Esophagus squamous epithelium (tissue), 5 donors: ENCODE measurements around the gene LRRC3C. TPM values are rescaled to one million over a fixed set of nuclear protein-coding genes. Genes with fewer than 3 reads are reported as not detected.
A peak's percentile ranks its signal among the peaks of the same experiment; 100 is the strongest.

ENCODE experiments used
- DNase-seq: peaks from one replicate; lab custom pipeline; 2025; lab: John Stamatoyannopoulos, UW
- H3K27ac ChIP-seq, 4 donors: fragments of 200-600 bp; sonication (generic); one replicate each; pipeline ENCODE4 v1.5.1; 2016 to 2019; ENCODE audit warnings: mild to moderate bottlenecking in 1 of 4
- H3K27me3 ChIP-seq, 4 donors: fragments of 200-600 bp; sonication (generic); 1 replicate in 3 of 4; 2 replicates in 1 of 4; pipeline versions ENCODE4 v1.5.1 to v1.6.0; 2017 to 2021; ENCODE audit warnings: antibody characterized with exemption in 1 of 4
- H3K36me3 ChIP-seq, 3 donors: fragments of 200-600 bp; sonication (generic); one replicate each; pipeline ENCODE4 v1.5.1; 2016 to 2019
- H3K4me1 ChIP-seq, 3 donors: fragments of 200-600 bp; sonication (generic); one replicate each; pipeline ENCODE4 v1.5.1; 2017 to 2019
- H3K4me3 ChIP-seq, 4 donors: fragments of 200-600 bp; sonication (generic); 1 replicate in 3 of 4; 2 replicates in 1 of 4; pipeline ENCODE4 v1.5.1; 2016 to 2019; ENCODE audit warnings: mild to moderate bottlenecking in 2 of 4, moderate library complexity in 1 of 4
- H3K9me3 ChIP-seq, 3 donors: fragments of 200-600 bp; sonication (generic); one replicate each; pipeline ENCODE4 v1.5.1; 2016 to 2019
- CTCF ChIP-seq, 6 experiments: fragments of 450-650 bp in 4 of 6; fragments of 200-600 bp in 2 of 6; sonication (generic) in 2 of 6; IDR thresholded peaks; one replicate each; pipeline ENCODE4 v1.5.1; 2016 to 2019; ENCODE audit warnings: antibody characterized with exemption in 6 of 6, mild to moderate bottlenecking in 4 of 6, moderate library complexity in 4 of 6
- POLR2A ChIP-seq, 4 donors: fragments of 450-650 bp; IDR thresholded peaks; one replicate each; pipeline ENCODE4 v1.6.1; 2017; ENCODE audit warnings: antibody characterized with exemption in 4 of 4, mild to moderate bottlenecking in 4 of 4, moderate library complexity in 3 of 4
- WGBS, 2 donors: methylation state at CpG; one replicate each; pipeline ENCODE4 v1.1.5; 2018; 5-methylcytosine and 5-hydroxymethylcytosine counted together
- intact Hi-C: fragments of 100-400 bp; cut with DNase I; formaldehyde crosslinking; loops from one replicate; pipeline ENCODE4 v1.15.0; 2022
- total RNA-seq, 4 donors: library from RNA; depleted of rRNA; stranded (reverse); fragments of >200 nt; gene quantifications; one replicate each; pipeline ENCODE4 v1.1.0, GENCODE V29; 2016
- donor health status: DM: yes; HTN: yes; CAD: no.

The LRRC3C gene
- total RNA-seq, 4 donors from 2014 or later = not detected

- TF ChIP-seq POLR2A (IDR thresholded peaks at IDR 0.05) = no peak
- no peak for TF ChIP-seq CTCF (IDR thresholded peaks at IDR 0.05)
- intact Hi-C loops = no loop called here
- Histone ChIP-seq H3K9me3 (no peaks in the 10 kb centered on the region), H3K27me3 (no peaks in the 10 kb centered on the region), H3K27ac (peak overlapping the region in 1 of 4 donors; percentile 25), H3K4me1 (peaks cover 2 to 36% (median 20%) of the 10 kb centered on the region in 3 donors), H3K36me3 (peaks cover 15 to 59% (median 24%) of the 10 kb centered on the region in 3 donors), H3K4me3 (no peak overlapping the region)
- no peak for DNase-seq
- 62 to 83% methylated on average over 4 to 14 of the region's 19 CpGs for WGBS, 2 donors
Measured at GRCh38 chr17:39920218-39921210, 7.0 kb upstream of the LRRC3C start.

DNA sequence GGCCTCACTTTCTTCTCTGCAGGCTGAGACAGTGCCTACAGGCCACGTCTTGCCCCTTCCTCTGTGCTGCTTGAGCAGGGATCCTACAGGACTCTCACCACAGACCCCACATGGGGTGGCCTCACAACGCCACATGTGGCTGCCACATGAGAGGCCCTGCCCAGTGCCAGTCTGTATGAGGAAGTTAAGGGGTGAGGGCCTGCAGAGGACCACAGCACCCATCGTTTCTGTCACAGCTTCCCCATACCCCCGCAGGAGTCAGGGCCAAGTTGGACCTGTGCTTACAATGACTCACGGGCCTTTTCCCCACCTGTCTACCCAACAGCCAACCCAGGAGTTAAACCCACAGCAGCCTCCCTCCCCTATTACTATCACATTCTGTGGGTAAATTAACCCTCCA, 6.2 kb upstream of the LRRC3C start:
- 13 to 24% methylated on average over 3 to 4 of the region's 5 CpGs for WGBS, 2 donors
- intact Hi-C loops = no loop called here
- H3K27ac ChIP-seq = peak overlapping the region in 1 of 4 donors; percentile 25
- H3K9me3 ChIP-seq = no peaks in the 10 kb centered on the region
- no peaks in the 10 kb centered on the region for H3K27me3 ChIP-seq
- TF ChIP-seq POLR2A (IDR thresholded peaks at IDR 0.05) = no peak
- no peak for TF ChIP-seq CTCF (IDR thresholded peaks at IDR 0.05)
- H3K36me3 ChIP-seq = peaks cover 15 to 59% (median 24%) of the 10 kb centered on the region in 3 donors
- no peak overlapping the region for H3K4me3 ChIP-seq
- H3K4me1 ChIP-seq = peaks cover 10 to 44% (median 28%) of the 10 kb centered on the region in 3 donors
- DNase-seq = no peak

DNA sequence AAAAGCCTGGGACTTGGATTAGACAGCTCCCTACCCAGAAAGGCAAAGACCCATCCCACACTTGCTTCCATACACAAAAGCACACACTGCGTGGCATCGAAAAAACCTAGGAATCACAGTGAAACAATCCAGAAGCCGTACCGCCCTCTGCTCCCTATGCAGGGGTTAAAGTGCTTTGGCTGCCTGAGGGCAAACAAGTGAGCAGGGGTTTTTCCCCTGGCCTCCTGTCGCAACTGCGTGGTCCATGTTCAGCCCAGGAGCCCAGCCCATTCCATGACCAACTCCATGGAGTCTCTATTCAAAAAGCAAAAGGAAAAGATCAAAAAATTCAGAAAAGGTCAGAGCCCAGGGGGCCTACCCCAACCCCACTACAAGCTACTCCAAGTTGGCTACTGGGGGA, 5.5 kb upstream of the LRRC3C start:
- intact Hi-C loops = no loop called here
- Histone ChIP-seq H3K27me3 (no peaks in the 10 kb centered on the region), H3K9me3 (no peaks in the 10 kb centered on the region), H3K36me3 (peaks cover 15 to 54% (median 24%) of the 10 kb centered on the region in 3 donors), H3K4me1 (peaks cover 15 to 51% (median 33%) of the 10 kb centered on the region in 3 donors), H3K4me3 (no peak overlapping the region), H3K27ac (peak overlapping the region in 1 of 4 donors; percentile 25)
- no peak for DNase-seq
- 60 to 72% methylated on average over 1 to 6 of the region's 6 CpGs for WGBS, 2 donors
- TF ChIP-seq POLR2A (IDR thresholded peaks at IDR 0.05) (no peak), CTCF (IDR thresholded peaks at IDR 0.05) (no peak)

- peaks cover 15 to 54% (median 24%) of the 10 kb centered on the region in 3 donors for H3K36me3 ChIP-seq
- 91 to 98% methylated on average over 4 to 5 of the region's 6 CpGs for WGBS, 2 donors
Measured at GRCh38 chr17:39923230-39923629, 4.3 kb upstream of the LRRC3C start.

More at GRCh38 chr17:39923230-39923629, 4.3 kb upstream of the LRRC3C start:
- TF ChIP-seq POLR2A (IDR thresholded peaks at IDR 0.05) (no peak), CTCF (IDR thresholded peaks at IDR 0.05) (no peak)
- H3K27ac ChIP-seq = no peak overlapping the region
- intact Hi-C loops = no loop called here
- H3K4me3 ChIP-seq = no peak overlapping the region
- no peak for DNase-seq
- peaks cover 19 to 59% (median 37%) of the 10 kb centered on the region in 3 donors for H3K4me1 ChIP-seq
- H3K27me3 ChIP-seq = no peaks in the 10 kb centered on the region
- H3K9me3 ChIP-seq = no peaks in the 10 kb centered on the region
